Large intestine (tissue), 3 donors: Measurements from ENCODE around the gene HDAC11. TPM values are rescaled to one million over a fixed set of nuclear protein-coding genes. Genes with fewer than 3 reads are reported as not detected.

Source experiments
- DNase-seq, 2 donors: peaks; one replicate each; pipeline versions ENCODE4 v3.0.0 to v3.0.0-alpha.2; 2013
- H3K27ac ChIP-seq: one replicate; pipeline ENCODE4 v1.5.1; 2013; ENCODE audit warnings: low read length
- H3K27me3 ChIP-seq: 2 replicates; pipeline ENCODE4 v1.6.1; 2013; ENCODE audit warnings: low read length; ENCODE audit not compliant: control insufficient read depth, insufficient read depth
- H3K36me3 ChIP-seq: 2 replicates; pipeline ENCODE4 v1.6.1; 2013; ENCODE audit warnings: low read length; ENCODE audit not compliant: control insufficient read depth, insufficient read depth
- H3K4me1 ChIP-seq: one replicate; pipeline ENCODE4 v1.6.1; 2013; ENCODE audit warnings: low read length; ENCODE audit not compliant: control insufficient read depth, insufficient read depth
- H3K4me3 ChIP-seq: one replicate; pipeline ENCODE4 v1.5.1; 2013; ENCODE audit warnings: low read length
- H3K9me3 ChIP-seq: one replicate; pipeline ENCODE4 v1.6.1; 2013; ENCODE audit warnings: mild to moderate bottlenecking, low read depth, low read length, moderate library complexity; ENCODE audit not compliant: control insufficient read depth
- WGBS: methylation state at CpG from one replicate; pipeline ENCODE4 v1.1.5; 2013; ENCODE audit warnings: low lambda C conversion rate; ENCODE audit not compliant: insufficient coverage; 5-methylcytosine and 5-hydroxymethylcytosine counted together
- polyA plus RNA-seq: library from polyadenylated mRNA; unstranded; fragments of 120-200 nt; gene quantifications from one replicate; pipeline ENCODE4 v1.2.1, GENCODE V29; 2013

HDAC11 gene
- polyA plus RNA-seq, 1 donor: 16.7 TPM

- 63% methylated on average over 3 of the region's 5 CpGs for WGBS
- Histone ChIP-seq H3K36me3 (no peaks in the 10 kb centered on the region), H3K27ac (no peak overlapping the region), H3K4me3 (no peak overlapping the region), H3K9me3 (no peaks in the 10 kb centered on the region), H3K4me1 (no peaks in the 10 kb centered on the region), H3K27me3 (peaks cover 3% of the 10 kb centered on the region)
- no peak for DNase-seq
These were observed 49.3 kb downstream of the HDAC11 start for GRCh38 chr3:13529196-13530112.

DNA sequence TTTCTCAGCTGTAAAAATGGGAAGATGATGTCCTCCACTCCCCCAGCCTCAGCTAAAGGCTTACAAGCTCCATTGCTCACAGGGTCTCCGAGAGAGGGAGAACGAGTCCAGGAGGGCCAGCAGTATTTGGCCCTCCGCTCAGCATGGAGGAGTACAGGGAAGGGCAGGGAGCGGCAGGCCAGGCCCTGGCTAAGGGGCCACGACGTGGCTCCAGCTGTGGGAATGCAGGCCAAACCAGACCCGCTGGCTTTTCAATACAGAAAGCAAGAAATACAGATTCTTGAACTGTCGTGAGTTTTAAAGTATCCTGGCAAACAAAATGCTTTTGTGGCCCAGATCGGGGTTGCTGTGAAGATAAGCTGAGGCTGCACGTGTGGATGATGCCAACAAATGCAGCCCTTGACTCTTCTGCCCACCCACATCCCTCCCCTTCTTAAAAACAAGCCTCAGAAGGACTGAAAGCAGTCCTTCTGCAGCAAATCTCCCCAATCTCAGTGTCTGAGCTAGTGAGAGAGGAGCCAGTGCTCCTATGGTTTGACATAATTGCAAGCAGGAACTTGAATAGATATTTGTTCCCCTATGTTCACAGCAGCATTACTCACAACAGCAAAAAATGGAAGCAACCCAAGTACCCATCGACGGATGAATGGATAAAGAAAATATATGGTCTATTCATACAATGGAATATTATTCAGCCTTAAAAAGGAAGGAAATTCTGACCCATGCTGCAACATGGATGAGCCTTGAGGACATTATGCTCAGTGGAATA is 50.3 kb downstream of the HDAC11 start:
- DNase-seq: no peak
- H3K4me3 ChIP-seq: no peak overlapping the region
- H3K36me3 ChIP-seq: no peaks in the 10 kb centered on the region
- no CpG with 5 or more reads among the region's 12 CpGs for WGBS
- no peaks in the 10 kb centered on the region for H3K4me1 ChIP-seq
- peaks cover 3% of the 10 kb centered on the region for H3K27me3 ChIP-seq
- no peak overlapping the region for H3K27ac ChIP-seq
- H3K9me3 ChIP-seq: no peaks in the 10 kb centered on the region

GRCh38 chr3:13532085-13532484 is 52.0 kb downstream of the HDAC11 start:
- H3K27me3 ChIP-seq: peaks cover 3% of the 10 kb centered on the region
- no peaks in the 10 kb centered on the region for H3K9me3 ChIP-seq
- no peaks in the 10 kb centered on the region for H3K4me1 ChIP-seq
- no peak for DNase-seq
- WGBS: no CpG with 5 or more reads among the region's 9 CpGs
- no peak overlapping the region for H3K27ac ChIP-seq
- no peaks in the 10 kb centered on the region for H3K36me3 ChIP-seq
- no peak overlapping the region for H3K4me3 ChIP-seq

- no peaks in the 10 kb centered on the region for H3K36me3 ChIP-seq
- H3K9me3 ChIP-seq: no peaks in the 10 kb centered on the region
- whole genome bisulfite sequencing: no CpG with 5 or more reads among the region's 5 CpGs
- H3K27me3 ChIP-seq: peaks cover 3% of the 10 kb centered on the region
- no peak overlapping the region for H3K4me3 ChIP-seq
- no peaks in the 10 kb centered on the region for H3K4me1 ChIP-seq
- no peak overlapping the region for H3K27ac ChIP-seq
- DNase-seq: no peak
These were observed 52.5 kb downstream of the HDAC11 start for GRCh38 chr3:13532631-13533030.

GRCh38 chr3:13533885-13534301 is 53.8 kb downstream of the HDAC11 start:
- no peaks in the 10 kb centered on the region for H3K36me3 ChIP-seq
- H3K4me1 ChIP-seq: no peaks in the 10 kb centered on the region
- no peak for DNase-seq
- H3K27ac ChIP-seq: no peak overlapping the region
- H3K9me3 ChIP-seq: no peaks in the 10 kb centered on the region
- 80% methylated on average over 1 of the region's 8 CpGs for WGBS
- peaks cover 3% of the 10 kb centered on the region for H3K27me3 ChIP-seq
- H3K4me3 ChIP-seq: no peak overlapping the region

- Histone ChIP-seq H3K27me3 (no peaks in the 10 kb centered on the region), H3K4me3 (no peak overlapping the region), H3K36me3 (no peaks in the 10 kb centered on the region), H3K4me1 (no peaks in the 10 kb centered on the region), H3K27ac (no peak overlapping the region), H3K9me3 (no peaks in the 10 kb centered on the region)
- no CpG with 5 or more reads among the region's 10 CpGs for WGBS
- no peak for DNase-seq
These were observed 55.4 kb downstream of the HDAC11 start for GRCh38 chr3:13535526-13535875.

DNA sequence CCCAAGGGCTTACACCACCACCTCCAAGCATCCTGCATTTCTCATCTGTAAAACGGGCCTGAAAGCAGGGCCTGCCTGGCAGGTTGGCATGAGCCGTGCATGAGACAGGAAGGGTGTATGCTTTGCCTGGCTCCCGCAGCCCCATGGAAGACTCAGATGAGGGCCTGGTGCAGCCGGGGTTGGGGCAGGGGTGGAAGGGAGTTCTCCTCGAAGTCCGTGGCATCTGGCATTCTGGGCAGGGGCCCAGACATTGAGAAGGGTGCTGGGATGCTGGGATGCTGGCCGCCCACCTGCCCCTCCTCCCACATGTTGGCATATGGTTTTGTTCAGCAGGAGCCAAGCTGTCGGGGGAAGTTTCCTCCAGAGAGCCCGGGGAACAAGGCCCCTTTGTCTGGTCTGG is 55.8 kb downstream of the HDAC11 start:
- Histone ChIP-seq H3K9me3 (no peaks in the 10 kb centered on the region), H3K27ac (no peak overlapping the region), H3K4me1 (no peaks in the 10 kb centered on the region), H3K4me3 (no peak overlapping the region), H3K27me3 (no peaks in the 10 kb centered on the region), H3K36me3 (no peaks in the 10 kb centered on the region)
- no CpG with 5 or more reads among the region's 9 CpGs for WGBS
- peak in 1 of 2 donors; percentile 21 for DNase-seq

- H3K36me3 ChIP-seq: no peaks in the 10 kb centered on the region
- H3K4me3 ChIP-seq: no peak overlapping the region
- WGBS: no CpG with 5 or more reads among the region's 3 CpGs
- DNase-seq: no peak
- H3K27me3 ChIP-seq: no peaks in the 10 kb centered on the region
- no peaks in the 10 kb centered on the region for H3K4me1 ChIP-seq
- H3K27ac ChIP-seq: no peak overlapping the region
- no peaks in the 10 kb centered on the region for H3K9me3 ChIP-seq
These were observed 56.3 kb downstream of the HDAC11 start for GRCh38 chr3:13536432-13536831.

GRCh38 chr3:13536832-13537231 is 56.7 kb downstream of the HDAC11 start:
- no CpG with 5 or more reads among the region's 8 CpGs for WGBS
- no peak overlapping the region for H3K4me3 ChIP-seq
- DNase-seq: no peak
- H3K4me1 ChIP-seq: no peaks in the 10 kb centered on the region
- H3K27me3 ChIP-seq: no peaks in the 10 kb centered on the region
- no peak overlapping the region for H3K27ac ChIP-seq
- H3K36me3 ChIP-seq: no peaks in the 10 kb centered on the region
- H3K9me3 ChIP-seq: no peaks in the 10 kb centered on the region

DNA sequence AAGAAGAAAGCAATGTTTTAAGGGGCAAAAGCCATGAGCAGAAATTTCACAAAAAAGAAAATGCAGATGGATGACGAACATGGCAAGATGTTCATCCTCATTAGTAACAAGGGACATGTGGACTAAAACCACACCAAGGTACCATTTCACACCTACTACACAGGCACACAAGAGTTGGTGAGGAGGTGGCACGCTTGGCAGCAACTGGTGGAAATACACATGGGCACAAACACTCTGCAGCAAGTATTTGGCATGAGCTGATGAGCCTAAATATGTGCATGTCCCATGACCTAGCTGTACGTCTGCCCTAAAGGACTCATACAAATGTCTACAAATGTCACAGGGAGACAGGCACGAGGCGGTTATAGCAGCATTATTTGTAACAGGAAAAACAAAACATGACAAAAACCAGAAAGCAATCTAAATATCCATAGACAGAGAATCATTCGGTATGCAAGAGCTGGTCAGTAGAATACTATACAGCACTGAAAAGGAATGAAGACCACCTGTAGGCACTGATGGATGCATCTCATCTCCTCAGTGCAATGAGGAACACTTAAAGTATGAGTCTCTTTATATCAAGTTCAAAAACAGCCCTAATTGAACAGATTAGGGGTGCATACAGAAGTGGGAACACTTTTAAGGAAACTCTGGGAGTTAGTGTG is 57.3 kb downstream of the HDAC11 start:
- no peak overlapping the region for H3K27ac ChIP-seq
- H3K36me3 ChIP-seq: no peaks in the 10 kb centered on the region
- H3K4me3 ChIP-seq: no peak overlapping the region
- WGBS: 100% methylated on average over 4 of the region's 6 CpGs
- H3K4me1 ChIP-seq: no peaks in the 10 kb centered on the region
- no peaks in the 10 kb centered on the region for H3K9me3 ChIP-seq
- no peaks in the 10 kb centered on the region for H3K27me3 ChIP-seq
- no peak for DNase-seq
